Measurements from ENCODE around the gene PAQR7. TPM values are rescaled to one million over a fixed set of nuclear protein-coding genes. Genes with fewer than 3 reads are reported as not detected.
"Not testable (repeated sequence)": the region's sequence is repeated elsewhere in the genome, so short reads cannot be mapped to it uniquely, and the experiment has no call there.

The PAQR7 gene
- total RNA-seq, 1 donor from 2014 or later = 6.9 TPM

DNA sequence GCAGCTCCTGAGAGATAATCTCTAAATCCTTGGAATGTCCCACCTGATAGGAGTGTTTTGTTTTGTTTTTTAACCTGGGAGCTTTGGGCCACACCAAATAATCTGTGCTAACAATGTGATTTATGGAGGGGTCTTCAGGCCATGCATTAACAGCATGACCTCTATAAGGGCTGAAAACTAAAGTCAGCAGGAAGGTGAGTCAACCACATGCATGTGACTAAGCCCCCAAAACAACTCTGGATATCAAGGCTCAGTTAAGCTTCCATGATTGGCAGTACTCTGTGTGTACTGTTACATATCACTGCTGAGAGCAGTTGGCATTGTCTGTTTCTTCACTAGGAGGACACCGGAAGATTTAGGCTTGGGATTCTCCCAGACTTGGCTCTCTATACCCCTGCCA, 27.0 kb downstream of the PAQR7 start:
- H3K27me3 ChIP-seq = no peaks in the 10 kb centered on the region
- H3K4me1 ChIP-seq = no peaks in the 10 kb centered on the region
- intact Hi-C loops (cut with DNase I) = no loop called here
- DNase-seq (ENCODE audit: low spot score in 2 of 2) = no peak
- TF ChIP-seq, protein P1, sequence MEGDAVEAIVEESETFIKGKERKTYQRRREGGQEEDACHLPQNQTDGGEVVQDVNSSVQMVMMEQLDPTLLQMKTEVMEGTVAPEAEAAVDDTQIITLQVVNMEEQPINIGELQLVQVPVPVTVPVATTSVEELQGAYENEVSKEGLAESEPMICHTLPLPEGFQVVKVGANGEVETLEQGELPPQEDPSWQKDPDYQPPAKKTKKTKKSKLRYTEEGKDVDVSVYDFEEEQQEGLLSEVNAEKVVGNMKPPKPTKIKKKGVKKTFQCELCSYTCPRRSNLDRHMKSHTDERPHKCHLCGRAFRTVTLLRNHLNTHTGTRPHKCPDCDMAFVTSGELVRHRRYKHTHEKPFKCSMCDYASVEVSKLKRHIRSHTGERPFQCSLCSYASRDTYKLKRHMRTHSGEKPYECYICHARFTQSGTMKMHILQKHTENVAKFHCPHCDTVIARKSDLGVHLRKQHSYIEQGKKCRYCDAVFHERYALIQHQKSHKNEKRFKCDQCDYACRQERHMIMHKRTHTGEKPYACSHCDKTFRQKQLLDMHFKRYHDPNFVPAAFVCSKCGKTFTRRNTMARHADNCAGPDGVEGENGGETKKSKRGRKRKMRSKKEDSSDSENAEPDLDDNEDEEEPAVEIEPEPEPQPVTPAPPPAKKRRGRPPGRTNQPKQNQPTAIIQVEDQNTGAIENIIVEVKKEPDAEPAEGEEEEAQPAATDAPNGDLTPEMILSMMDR (IDR thresholded peaks at IDR 0.05) = no peak
- H3K27ac ChIP-seq = no peak overlapping the region
- H3K4me3 ChIP-seq = no peak overlapping the region
- H3K36me3 ChIP-seq = no peaks in the 10 kb centered on the region
- H3K9me3 ChIP-seq = no peaks in the 10 kb centered on the region

DNA sequence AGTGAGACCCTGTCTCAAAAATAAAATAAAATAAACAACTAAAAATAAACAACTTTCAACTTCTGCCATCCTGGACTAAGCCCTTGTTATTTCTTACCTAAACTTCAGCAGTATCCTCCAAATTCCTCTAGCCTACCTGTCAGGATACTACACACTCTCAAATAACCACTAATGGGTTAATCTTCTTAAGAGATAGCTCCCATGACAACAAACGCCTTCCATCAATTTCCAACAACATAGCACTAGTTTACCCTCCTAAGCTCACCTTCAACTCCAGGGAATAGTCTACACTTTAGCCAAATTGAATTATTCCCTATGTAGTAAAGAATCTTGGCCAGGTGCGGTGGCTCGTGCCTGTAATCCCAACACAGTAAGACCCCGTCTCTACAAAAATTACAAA, 27.6 kb downstream of the PAQR7 start:
- no peak overlapping the region for H3K4me3 ChIP-seq
- H3K36me3 ChIP-seq = no peaks in the 10 kb centered on the region
- no peaks in the 10 kb centered on the region for H3K27me3 ChIP-seq
- H3K27ac ChIP-seq = no peak overlapping the region
- H3K9me3 ChIP-seq = no peaks in the 10 kb centered on the region
- DNase-seq (ENCODE audit: low spot score in 2 of 2) = no peak
- TF ChIP-seq, protein P1 (IDR thresholded peaks at IDR 0.05) = no peak
- H3K4me1 ChIP-seq = no peaks in the 10 kb centered on the region
- intact Hi-C loops (cut with DNase I) = no loop called here

DNA sequence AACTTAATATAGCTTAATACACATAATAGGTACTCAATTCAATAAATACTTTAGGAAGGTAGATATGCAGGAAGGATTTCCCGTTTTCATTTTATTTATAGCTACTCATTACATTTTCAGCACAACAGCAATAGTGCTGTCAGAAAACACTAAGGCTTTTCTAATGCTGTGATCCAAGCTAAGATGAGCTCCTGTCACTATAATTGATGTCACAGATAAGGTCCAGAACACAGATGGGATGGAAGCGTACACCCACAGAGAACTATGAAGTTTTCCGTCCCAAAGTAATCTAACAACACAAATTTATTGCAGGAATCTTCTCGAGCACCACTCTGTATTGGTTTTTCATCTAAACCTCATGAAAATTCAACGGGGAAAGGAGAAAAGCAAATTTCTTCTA, 29.8 kb downstream of the PAQR7 start:
- H3K4me3 ChIP-seq = no peak overlapping the region
- H3K27ac ChIP-seq = no peak overlapping the region
- H3K27me3 ChIP-seq = no peaks in the 10 kb centered on the region
- no peaks in the 10 kb centered on the region for H3K9me3 ChIP-seq
- H3K36me3 ChIP-seq = no peaks in the 10 kb centered on the region
- DNase-seq (ENCODE audit: low spot score in 2 of 2) = no peak
- intact Hi-C loops (cut with DNase I) = no loop called here
- H3K4me1 ChIP-seq = no peaks in the 10 kb centered on the region
- TF ChIP-seq, protein P1 (IDR thresholded peaks at IDR 0.05) = no peak

DNA sequence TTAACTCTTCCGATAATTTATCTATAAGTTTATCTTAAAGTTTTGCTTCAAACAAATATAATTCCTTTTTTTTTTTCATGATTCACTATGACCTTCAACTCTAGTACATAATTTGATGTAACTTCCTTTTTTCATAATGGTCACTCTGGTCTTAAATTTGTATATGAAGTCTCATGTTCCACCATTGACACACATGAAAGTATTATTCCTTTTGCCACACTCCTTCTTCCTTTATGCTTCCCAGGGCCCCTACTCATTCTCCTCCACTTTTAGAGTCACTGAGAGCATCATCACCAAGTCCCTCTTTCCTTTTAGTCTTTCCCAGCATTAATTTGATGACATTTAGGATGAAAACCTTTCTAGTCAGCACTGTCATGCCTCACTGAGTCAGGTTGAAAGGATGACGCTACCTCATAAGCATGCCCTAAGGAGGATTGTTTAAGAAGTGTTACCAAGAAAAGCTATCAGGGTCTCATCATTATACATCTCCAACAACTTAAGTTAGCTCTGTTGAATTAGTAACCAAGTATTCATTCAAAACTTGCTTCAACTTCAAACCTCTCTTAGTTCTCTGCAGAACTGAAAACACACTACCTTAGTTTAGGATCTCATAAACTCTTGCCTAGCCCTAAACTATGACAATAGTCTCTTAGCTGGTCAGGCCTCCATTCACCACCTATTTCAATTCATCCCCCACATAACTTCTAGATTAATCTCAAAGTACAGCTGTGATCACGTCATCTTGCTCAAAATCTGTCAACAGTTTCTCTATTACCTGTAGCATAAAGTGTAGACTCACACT, 30.8 kb downstream of the PAQR7 start:
- no peaks in the 10 kb centered on the region for H3K36me3 ChIP-seq
- H3K4me1 ChIP-seq = no peaks in the 10 kb centered on the region
- H3K27ac ChIP-seq = no peak overlapping the region
- no peaks in the 10 kb centered on the region for H3K27me3 ChIP-seq
- no peak for DNase-seq (ENCODE audit: low spot score in 2 of 2)
- intact Hi-C loops (cut with DNase I) = no loop called here
- H3K4me3 ChIP-seq = no peak overlapping the region
- TF ChIP-seq, protein P1 (IDR thresholded peaks at IDR 0.05) = no peak
- H3K9me3 ChIP-seq = no peaks in the 10 kb centered on the region

DNA sequence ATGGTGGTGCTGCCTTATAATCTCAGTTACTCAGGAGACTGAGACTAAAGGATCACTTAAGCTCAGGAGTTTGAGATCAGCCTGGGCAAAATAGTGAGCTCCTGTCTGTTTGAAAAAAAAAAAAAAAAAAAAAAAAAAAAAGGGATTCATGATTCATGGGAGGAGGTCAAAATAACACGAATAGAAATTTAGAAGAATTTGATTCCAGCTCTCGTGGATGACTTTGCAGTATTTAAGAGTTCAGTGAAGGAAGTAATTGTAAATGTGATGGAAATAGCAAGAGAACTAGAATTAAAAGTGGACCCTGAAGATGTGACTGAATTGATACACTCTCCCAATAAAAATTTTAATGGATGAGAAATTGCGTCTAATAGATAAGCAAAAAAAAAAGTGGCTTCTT, 32.0 kb downstream of the PAQR7 start:
- Histone ChIP-seq H3K4me3 (no peak overlapping the region), H3K27ac (no peak overlapping the region), H3K36me3 (no peaks in the 10 kb centered on the region), H3K4me1 (no peaks in the 10 kb centered on the region), H3K27me3 (no peaks in the 10 kb centered on the region), H3K9me3 (no peaks in the 10 kb centered on the region)
- intact Hi-C loops (cut with DNase I) = no loop called here
- TF ChIP-seq, protein P1 (IDR thresholded peaks at IDR 0.05) = no peak
- no peak for DNase-seq (ENCODE audit: low spot score in 2 of 2)

DNA sequence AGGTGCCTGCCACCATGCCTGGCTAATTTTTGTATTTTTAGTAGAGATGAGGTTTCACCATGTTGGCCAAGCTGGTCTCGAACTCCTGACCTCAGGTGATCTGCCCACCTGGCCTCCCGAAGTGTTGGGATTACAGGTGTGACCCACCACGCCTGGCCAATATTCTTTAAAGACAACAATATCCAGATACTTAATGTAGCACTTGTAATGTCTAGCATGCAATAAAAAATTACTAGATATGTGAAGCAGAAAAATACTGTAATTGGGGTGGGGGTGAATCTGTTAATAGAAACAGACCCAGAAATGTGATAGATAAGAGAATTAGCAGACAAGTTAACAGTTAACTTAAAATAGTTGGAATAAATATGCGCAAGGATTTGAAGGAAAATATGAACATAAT, 35.7 kb downstream of the PAQR7 start:
- H3K27me3 ChIP-seq; intact Hi-C loops (cut with DNase I); H3K9me3 ChIP-seq; H3K36me3 ChIP-seq; DNase-seq (ENCODE audit: low spot score in 2 of 2); H3K4me1 ChIP-seq; H3K27ac ChIP-seq; H3K4me3 ChIP-seq: not testable (repeated sequence)

Data from ascending aorta (tissue), 2 donors.